ENCODE results near the gene KCNE4.

GRCh38 chr2:223087466-223087865, 35.5 kb downstream of the KCNE4 start:
- no peak for TF ChIP-seq CTCF (IDR thresholded peaks at IDR 0.05)
- TF ChIP-seq EZH2phosphoT487 (IDR thresholded peaks at IDR 0.05; ENCODE audit: borderline replicate concordance, low read depth) = no peak
- TF ChIP-seq, protein P1, sequence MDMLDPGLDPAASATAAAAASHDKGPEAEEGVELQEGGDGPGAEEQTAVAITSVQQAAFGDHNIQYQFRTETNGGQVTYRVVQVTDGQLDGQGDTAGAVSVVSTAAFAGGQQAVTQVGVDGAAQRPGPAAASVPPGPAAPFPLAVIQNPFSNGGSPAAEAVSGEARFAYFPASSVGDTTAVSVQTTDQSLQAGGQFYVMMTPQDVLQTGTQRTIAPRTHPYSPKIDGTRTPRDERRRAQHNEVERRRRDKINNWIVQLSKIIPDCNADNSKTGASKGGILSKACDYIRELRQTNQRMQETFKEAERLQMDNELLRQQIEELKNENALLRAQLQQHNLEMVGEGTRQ (IDR thresholded peaks at IDR 0.05; ENCODE audit: borderline replicate concordance, low read depth, low read length) = no peak
- no peak for TF ChIP-seq TAF1 (IDR thresholded peaks at IDR 0.05; ENCODE audit: borderline replicate concordance, low read depth, low read length)
- no peak for TF ChIP-seq POLR2AphosphoS5 (IDR thresholded peaks at IDR 0.05; ENCODE audit: low read depth, low read length)
- no peak for TF ChIP-seq GABPA (IDR thresholded peaks at IDR 0.05; ENCODE audit: low read depth)
- TF ChIP-seq, protein P2, sequence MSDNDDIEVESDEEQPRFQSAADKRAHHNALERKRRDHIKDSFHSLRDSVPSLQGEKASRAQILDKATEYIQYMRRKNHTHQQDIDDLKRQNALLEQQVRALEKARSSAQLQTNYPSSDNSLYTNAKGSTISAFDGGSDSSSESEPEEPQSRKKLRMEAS (IDR thresholded peaks at IDR 0.05; ENCODE audit: low read depth) = no peak
- no peak for TF ChIP-seq TCF12 (IDR thresholded peaks at IDR 0.05)
- no peak for TF ChIP-seq SMC3 (IDR thresholded peaks at IDR 0.05; ENCODE audit: low read depth, low read length)
- no peak for TF ChIP-seq SIN3A (IDR thresholded peaks at IDR 0.05; ENCODE audit: borderline replicate concordance, low read depth, low read length)

Data from SK-N-SH (cell line).